ENCODE data around the gene EYA2. TPM values are rescaled to one million over a fixed set of nuclear protein-coding genes. Genes with fewer than 3 reads are reported as not detected.

The EYA2 gene
- total and polyA plus RNA-seq, 2 experiments from 2014 or later, result 0.18 TPM; not detected in 1

DNA sequence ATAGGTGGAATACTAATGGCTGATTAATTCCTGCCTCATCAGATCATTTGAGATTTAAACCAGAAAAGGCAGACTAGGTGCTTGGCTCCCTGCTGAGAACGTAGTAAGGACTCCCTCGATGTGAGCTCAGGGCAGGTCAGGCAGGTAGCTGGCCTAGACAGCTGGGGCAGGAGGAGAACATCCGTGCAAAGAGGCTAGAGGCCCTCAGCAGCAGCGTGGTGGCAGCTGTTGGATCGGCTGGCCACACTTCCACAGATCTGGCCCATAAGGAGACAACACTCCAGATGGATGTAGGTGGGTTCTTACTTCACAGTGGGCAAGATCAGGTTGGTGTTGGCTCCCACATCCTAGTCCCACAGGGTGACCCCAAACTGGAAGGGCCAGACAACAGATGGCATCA is 38.5 kb downstream of the EYA2 start:
- no peaks in the 10 kb centered on the region for H3K27me3 ChIP-seq (replicated peaks; ENCODE audit: insufficient read depth)
- H3F3A ChIP-seq (ENCODE audit: insufficient read depth), result 0 out of 2 replicates have a peak, but pooled peaks cover 4% of the 10 kb centered on the region
- DNase-seq, result no peak
- no peaks in the 10 kb centered on the region for H3K9me3 ChIP-seq (ENCODE audit: low read depth)
- peaks cover 9% of the 10 kb centered on the region for H3K4me1 ChIP-seq (ENCODE audit: insufficient read depth)
- in situ Hi-C loops (cut with MboI), result no loop called here
- no peaks in the 10 kb centered on the region for H3K9me2 ChIP-seq (ENCODE audit: insufficient read depth)
- no peak overlapping the region for H3K9ac ChIP-seq
- H4K20me1 ChIP-seq (ENCODE audit: insufficient read depth), result no peaks in the 10 kb centered on the region
- H3K79me2 ChIP-seq (ENCODE audit: insufficient read depth), result no peaks in the 10 kb centered on the region
- H3K4me2 ChIP-seq (ENCODE audit: unreplicated experiment), result no peak overlapping the region
- no peak overlapping the region for H3K4me3 ChIP-seq
- TF ChIP-seq EZH2 (IDR thresholded peaks at IDR 0.05; ENCODE audit: insufficient read depth, poor library complexity, severe bottlenecking), result no peak
- no peak for TF ChIP-seq EZH2phosphoT487 (IDR thresholded peaks at IDR 0.05; ENCODE audit: insufficient read depth, low read depth)
- H2AFZ ChIP-seq, result no peak overlapping the region
- no peaks in the 10 kb centered on the region for H3K36me3 ChIP-seq (ENCODE audit: low read depth)
- WGBS, 2 experiments (ENCODE audit: low coverage in 1 of 2, low lambda C conversion rate in 2 of 2, missing lambda C conversion rate in 2 of 2), result 74 to 75% methylated on average over 5 of the region's 5 CpGs
- no peak overlapping the region for H3K27ac ChIP-seq

DNA sequence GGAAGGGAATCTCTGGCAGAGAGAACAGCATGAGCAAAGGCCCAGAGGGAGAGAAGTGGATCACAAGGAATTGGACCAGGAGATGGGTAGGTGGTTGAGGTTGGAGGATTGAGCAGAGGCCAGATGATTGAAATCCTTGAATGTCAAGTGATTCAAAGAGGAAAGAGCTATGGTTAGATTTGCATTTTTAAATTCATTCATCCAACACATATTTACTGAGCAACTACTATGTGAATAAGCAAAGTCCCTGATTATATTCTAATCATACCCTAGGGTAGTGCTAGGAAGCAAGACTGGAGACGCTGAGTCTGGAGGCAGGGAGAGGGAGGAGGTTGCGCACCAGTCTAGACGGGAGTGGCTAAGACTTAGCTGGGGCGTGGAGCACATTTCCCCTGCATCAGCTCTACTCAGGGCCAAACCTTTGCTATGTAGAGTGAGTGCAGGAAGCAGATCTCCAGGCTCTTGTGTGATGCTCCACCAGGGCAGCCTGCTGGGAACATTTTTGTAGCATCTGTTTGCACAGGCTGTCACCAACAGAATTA is 40.2 kb downstream of the EYA2 start:
- Histone ChIP-seq H3K9me2 (ENCODE audit: insufficient read depth) (no peaks in the 10 kb centered on the region), H3F3A (ENCODE audit: insufficient read depth) (no peaks in the 10 kb centered on the region), H2AFZ (no peak overlapping the region), H3K9me3 (ENCODE audit: low read depth) (no peaks in the 10 kb centered on the region), H3K27ac (no peak overlapping the region), H4K20me1 (ENCODE audit: insufficient read depth) (no peaks in the 10 kb centered on the region), H3K4me1 (ENCODE audit: insufficient read depth) (peaks cover 9% of the 10 kb centered on the region; the same call in 1 of the 2 replicates), H3K4me3 (no peak overlapping the region), H3K4me2 (ENCODE audit: unreplicated experiment) (no peak overlapping the region), H3K9ac (no peak overlapping the region), H3K27me3 (replicated peaks; ENCODE audit: insufficient read depth) (no peaks in the 10 kb centered on the region), H3K36me3 (ENCODE audit: low read depth) (no peaks in the 10 kb centered on the region), H3K79me2 (ENCODE audit: insufficient read depth) (no peaks in the 10 kb centered on the region)
- in situ Hi-C loops (cut with MboI), result no loop called here
- TF ChIP-seq EZH2 (IDR thresholded peaks at IDR 0.05; ENCODE audit: insufficient read depth, poor library complexity, severe bottlenecking) (no peak), EZH2phosphoT487 (IDR thresholded peaks at IDR 0.05; ENCODE audit: insufficient read depth, low read depth) (no peak)
- WGBS, 2 experiments (ENCODE audit: low coverage in 1 of 2, low lambda C conversion rate in 2 of 2, missing lambda C conversion rate in 2 of 2), result 53 to 56% methylated on average over 4 of the region's 4 CpGs
- no peak for DNase-seq

DNA sequence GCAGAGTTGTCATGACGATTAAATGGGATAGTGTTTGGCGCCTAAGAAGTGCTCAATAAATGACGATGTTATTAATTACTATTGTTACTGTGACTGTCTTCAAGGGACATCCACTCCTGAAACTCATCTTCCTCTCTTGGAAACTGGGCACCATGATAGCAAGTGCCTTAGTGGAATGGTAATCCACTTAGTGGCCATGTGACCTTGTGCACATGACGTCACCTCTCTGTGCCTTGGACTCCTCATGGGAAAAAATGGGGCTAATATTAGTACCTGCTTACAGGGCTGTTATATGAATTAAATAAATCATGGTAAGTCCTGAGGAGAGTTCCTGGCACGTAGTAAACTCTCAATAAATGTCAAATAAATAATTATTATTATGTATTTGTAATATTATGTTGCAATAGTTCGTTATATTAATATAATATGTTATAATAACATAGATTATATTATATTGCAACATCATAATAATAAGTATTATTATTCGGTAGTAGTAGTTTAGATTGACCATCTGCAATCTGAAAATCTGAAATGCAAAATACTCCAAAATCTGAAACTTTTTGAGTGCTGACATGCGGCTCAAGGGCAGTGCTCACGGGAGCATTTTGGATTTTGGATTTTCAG is 40.9 kb downstream of the EYA2 start:
- H3K79me2 ChIP-seq (ENCODE audit: insufficient read depth), result no peaks in the 10 kb centered on the region
- no peak overlapping the region for H3K4me2 ChIP-seq (ENCODE audit: unreplicated experiment)
- no peaks in the 10 kb centered on the region for H3K9me2 ChIP-seq (ENCODE audit: insufficient read depth)
- H3F3A ChIP-seq (ENCODE audit: insufficient read depth), result no peaks in the 10 kb centered on the region
- DNase-seq, result no peak
- in situ Hi-C loops (cut with MboI), result no loop called here
- no peaks in the 10 kb centered on the region for H3K36me3 ChIP-seq (ENCODE audit: low read depth)
- no peak for TF ChIP-seq EZH2phosphoT487 (IDR thresholded peaks at IDR 0.05; ENCODE audit: insufficient read depth, low read depth)
- TF ChIP-seq EZH2 (IDR thresholded peaks at IDR 0.05; ENCODE audit: insufficient read depth, poor library complexity, severe bottlenecking), result no peak
- H3K27ac ChIP-seq, result no peak overlapping the region
- H3K9ac ChIP-seq, result no peak overlapping the region
- H2AFZ ChIP-seq, result no peak overlapping the region
- H3K4me3 ChIP-seq, result no peak overlapping the region
- H4K20me1 ChIP-seq (ENCODE audit: insufficient read depth), result no peaks in the 10 kb centered on the region
- H3K9me3 ChIP-seq (ENCODE audit: low read depth), result no peaks in the 10 kb centered on the region
- no peaks in the 10 kb centered on the region for H3K27me3 ChIP-seq (replicated peaks; ENCODE audit: insufficient read depth)
- peaks cover 9% of the 10 kb centered on the region; the same call in 1 of the 2 replicates for H3K4me1 ChIP-seq (ENCODE audit: insufficient read depth)
- WGBS, 2 experiments (ENCODE audit: low coverage in 1 of 2, low lambda C conversion rate in 2 of 2, missing lambda C conversion rate in 2 of 2), result 82% methylated on average over 9 of the region's 9 CpGs

DNA sequence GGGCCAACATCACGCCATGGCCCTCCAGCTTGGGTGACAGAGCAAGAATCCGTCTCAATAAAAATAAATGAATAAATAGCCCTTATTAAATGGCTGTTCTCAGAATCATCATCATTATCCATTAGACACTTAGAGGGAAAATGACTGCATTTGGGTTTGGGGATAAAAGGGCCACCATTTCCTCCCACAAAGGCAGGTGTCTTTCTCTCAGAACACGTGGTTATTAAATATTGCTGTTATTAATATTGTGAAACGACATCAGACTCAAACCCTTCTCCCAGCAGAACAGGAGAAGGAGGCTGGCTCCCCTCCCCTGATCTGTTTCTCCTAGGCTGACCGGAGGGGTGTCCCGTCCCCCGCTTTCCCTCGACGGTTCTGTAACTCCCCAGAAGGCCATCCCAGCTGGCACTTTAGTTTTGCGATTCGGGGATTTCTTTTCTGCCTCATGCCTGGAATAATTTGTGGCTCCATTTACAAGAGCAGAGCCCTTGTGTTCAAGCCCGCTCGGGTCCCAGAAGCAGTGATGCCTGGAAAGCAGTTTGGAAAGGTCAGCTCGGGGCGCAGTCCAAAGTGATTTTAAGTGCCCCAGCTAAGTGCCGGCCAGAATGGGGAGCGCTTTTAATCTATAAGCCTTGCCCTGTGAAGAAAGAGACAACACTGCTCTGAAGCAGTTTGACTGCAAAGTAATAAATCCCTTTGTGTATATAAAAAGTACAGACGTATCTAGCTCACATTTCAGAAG is 41.9 kb downstream of the EYA2 start:
- Histone ChIP-seq H3K27ac (no peak overlapping the region), H3K9me2 (ENCODE audit: insufficient read depth) (no peaks in the 10 kb centered on the region), H3K9me3 (ENCODE audit: low read depth) (no peaks in the 10 kb centered on the region), H3K4me3 (no peak overlapping the region), H3K4me1 (ENCODE audit: insufficient read depth) (peaks cover 7% of the 10 kb centered on the region; the same call in 1 of the 2 replicates), H2AFZ (no peak overlapping the region), H3K4me2 (ENCODE audit: unreplicated experiment) (no peak overlapping the region), H3K27me3 (replicated peaks; ENCODE audit: insufficient read depth) (no peaks in the 10 kb centered on the region), H3K79me2 (ENCODE audit: insufficient read depth) (no peaks in the 10 kb centered on the region), H4K20me1 (ENCODE audit: insufficient read depth) (no peaks in the 10 kb centered on the region), H3K9ac (no peak overlapping the region), H3K36me3 (ENCODE audit: low read depth) (no peaks in the 10 kb centered on the region), H3F3A (ENCODE audit: insufficient read depth) (no peaks in the 10 kb centered on the region)
- in situ Hi-C loops (cut with MboI), result no loop called here
- 81% methylated on average over 18 of the region's 18 CpGs for WGBS, 2 experiments (ENCODE audit: low coverage in 1 of 2, low lambda C conversion rate in 2 of 2, missing lambda C conversion rate in 2 of 2)
- TF ChIP-seq EZH2 (IDR thresholded peaks at IDR 0.05; ENCODE audit: insufficient read depth, poor library complexity, severe bottlenecking) (no peak), EZH2phosphoT487 (IDR thresholded peaks at IDR 0.05; ENCODE audit: insufficient read depth, low read depth) (no peak)
- DNase-seq, result no peak

Measured in GM23248 (cell line).